GM19240 (cell line): ENCODE measurements around the gene BNC2.

Source experiments
- DNase-seq: peaks from one replicate; pipeline ENCODE4 v3.0.0; 2011; ENCODE audit warnings: low spot score; ENCODE audit not compliant: insufficient read length

The BNC2 gene

GRCh38 chr9:16675131-16675530 is 195.3 kb downstream of the BNC2 start:
- no peak for DNase-seq

GRCh38 chr9:16673171-16673570 is 197.3 kb downstream of the BNC2 start:
- no peak for DNase-seq

GRCh38 chr9:16672501-16672900 is 198.0 kb downstream of the BNC2 start:
- DNase-seq, result no peak

GRCh38 chr9:16671591-16672137 is 198.8 kb downstream of the BNC2 start:
- no peak for DNase-seq

DNA sequence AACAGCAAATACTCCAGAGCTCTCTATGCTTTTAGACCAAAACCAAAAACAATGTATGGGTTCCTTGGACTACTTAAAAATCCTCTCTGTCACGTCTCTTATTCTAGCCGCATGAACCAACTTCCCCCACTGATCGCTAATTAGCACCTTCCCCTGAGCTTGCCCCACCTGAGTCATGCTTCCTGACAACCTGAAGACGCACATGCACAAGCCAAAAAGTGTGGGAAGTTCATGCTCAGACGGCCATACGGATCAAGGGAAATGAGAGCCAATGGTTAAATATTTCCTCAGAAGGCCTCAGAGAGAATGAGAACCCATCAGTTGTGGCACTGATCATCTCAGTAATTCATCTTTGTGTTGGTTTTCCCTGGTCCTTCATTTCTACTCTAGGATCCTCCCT is 199.7 kb downstream of the BNC2 start:
- no peak for DNase-seq

- DNase-seq, result no peak
These were observed 201.7 kb downstream of the BNC2 start for GRCh38 chr9:16668734-16669295.

DNA sequence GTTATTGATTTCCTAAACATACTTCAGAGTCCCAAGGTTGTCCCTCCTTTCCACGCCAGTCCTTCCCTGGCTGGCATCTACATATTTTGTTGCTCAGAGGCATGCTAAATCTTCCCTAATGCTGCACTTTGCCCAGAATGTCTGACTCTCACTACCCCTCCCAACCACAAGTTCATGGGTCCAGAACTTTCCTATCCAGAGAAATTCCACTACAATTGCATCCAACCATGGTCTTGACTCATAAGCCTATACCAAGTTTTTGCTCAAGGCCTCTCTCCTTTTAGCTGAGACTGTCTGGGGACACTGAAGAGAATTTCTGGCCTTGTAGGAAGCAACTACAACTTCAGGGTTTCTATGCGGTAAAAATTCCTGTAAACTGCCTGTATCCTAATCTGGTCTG is 206.3 kb downstream of the BNC2 start:
- DNase-seq, result no peak

DNA sequence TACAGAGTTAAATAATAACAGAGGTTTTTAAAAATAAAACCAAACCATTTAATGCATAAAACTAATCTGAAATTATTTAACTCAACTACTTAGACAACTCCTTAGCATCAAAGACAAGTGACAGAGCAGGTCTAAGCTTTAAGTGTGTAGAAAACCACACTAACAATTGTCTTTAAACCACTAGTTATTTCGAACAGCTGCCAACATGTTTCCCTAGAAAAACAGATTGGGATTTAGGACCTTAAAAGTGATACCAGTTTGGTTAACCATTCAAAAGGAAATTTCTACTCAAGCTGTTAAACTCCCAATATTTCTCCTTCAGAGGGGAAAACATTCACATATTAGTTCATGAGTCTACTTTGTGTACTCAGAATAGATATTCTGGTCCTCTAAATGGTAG is 208.7 kb downstream of the BNC2 start:
- DNase-seq, result no peak

DNA sequence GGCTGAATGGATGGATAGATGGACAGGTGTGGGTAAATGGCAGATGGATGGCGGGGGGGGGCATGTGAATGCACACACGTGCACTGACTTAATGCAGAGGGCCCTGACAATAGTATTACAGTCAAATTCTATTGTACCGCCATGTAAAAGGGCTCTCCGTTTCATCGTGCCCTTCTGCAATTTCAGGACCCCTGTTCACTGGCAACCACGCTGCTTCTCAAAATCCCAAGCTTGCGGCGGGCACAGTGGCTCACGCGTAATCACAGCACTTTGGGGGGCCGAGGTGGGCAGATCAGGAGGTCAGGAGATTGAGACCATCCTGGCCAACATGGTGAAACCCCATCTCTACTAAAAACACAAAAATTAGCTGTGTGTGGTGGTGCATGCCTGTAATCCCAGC is 211.4 kb downstream of the BNC2 start:
- DNase-seq, result no peak

DNA sequence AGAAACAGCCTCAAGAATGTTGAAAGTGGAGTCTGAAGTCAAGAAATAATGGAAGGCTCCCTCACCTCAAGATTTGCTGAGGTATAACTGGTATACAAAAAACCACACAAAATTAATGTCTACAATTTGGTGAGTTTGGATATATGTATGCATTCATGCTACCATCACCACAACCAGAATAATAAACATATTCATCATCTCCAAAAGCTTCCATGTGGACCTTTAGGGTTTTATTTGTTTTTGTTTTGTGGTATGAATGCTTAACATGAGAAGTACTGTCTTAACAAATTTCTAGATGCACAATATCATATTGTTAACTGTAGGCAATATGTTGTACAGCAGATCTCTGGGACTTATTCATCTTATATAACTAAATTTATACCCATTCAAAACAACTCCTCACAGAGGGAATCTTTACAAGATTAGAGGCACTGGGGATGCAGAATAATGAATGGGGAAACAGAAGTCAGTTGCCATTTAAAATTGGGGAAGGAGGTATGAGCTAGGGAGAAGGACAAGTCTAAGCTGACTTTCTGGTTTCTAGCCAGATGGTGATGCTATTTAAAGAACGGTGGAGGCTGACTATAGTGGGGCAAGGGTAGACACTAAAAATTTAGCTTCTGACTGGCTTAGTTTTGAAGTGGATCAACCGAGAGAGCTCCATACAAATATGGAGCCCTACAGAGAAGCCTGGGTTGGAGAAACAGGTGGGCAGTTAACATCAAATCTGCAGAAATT is 213.9 kb downstream of the BNC2 start:
- no peak for DNase-seq

- DNase-seq, result no peak
These were observed 215.8 kb downstream of the BNC2 start for GRCh38 chr9:16654596-16655126.

DNA sequence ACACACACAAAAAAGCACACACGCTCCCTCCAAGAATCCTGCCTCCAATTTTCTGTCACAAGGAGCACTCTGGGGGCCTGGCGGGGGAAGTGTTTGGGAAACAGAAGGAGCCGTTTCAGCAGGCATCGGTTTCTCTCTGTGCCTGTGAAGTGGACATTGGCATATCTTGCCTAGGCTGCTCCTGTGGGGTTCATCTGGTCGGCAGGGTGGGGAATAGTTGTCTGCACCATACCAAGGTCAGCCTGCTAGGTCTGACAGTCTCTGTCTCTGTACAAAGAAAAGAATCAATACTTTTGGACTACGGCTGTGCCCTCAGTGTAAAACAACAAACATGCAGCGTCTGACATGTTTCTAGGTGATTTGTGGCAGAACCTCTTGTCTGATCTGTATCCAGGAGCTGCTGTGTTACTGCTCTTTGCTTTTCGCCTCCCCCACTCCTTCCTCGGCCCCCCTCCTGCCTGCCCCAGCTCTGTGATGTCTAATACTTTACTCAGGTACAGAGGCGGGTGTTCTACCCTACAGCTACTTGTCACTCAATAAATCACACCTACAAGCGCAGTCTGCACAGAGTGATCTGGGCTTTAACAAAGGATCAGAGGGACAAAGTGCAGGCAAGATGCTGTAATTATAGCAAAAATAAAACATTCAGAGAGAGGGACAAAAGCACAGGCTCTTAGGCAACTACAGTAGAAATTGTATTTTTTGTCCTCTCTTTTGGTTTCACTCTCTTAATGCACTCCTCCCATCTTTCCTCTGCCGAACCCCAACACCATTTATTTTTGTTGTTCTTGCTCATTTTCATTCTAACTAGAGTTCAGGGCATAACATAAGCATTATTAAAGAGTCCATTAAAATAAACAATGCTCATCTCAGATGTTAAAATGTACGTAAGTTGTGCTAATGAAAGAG is 216.7 kb downstream of the BNC2 start:
- DNase-seq, result no peak

GRCh38 chr9:16652582-16652981 is 217.9 kb downstream of the BNC2 start:
- no peak for DNase-seq

GRCh38 chr9:16651446-16651964 is 219.0 kb downstream of the BNC2 start:
- DNase-seq, result no peak

GRCh38 chr9:16645970-16646369 is 224.5 kb downstream of the BNC2 start:
- no peak for DNase-seq

DNA sequence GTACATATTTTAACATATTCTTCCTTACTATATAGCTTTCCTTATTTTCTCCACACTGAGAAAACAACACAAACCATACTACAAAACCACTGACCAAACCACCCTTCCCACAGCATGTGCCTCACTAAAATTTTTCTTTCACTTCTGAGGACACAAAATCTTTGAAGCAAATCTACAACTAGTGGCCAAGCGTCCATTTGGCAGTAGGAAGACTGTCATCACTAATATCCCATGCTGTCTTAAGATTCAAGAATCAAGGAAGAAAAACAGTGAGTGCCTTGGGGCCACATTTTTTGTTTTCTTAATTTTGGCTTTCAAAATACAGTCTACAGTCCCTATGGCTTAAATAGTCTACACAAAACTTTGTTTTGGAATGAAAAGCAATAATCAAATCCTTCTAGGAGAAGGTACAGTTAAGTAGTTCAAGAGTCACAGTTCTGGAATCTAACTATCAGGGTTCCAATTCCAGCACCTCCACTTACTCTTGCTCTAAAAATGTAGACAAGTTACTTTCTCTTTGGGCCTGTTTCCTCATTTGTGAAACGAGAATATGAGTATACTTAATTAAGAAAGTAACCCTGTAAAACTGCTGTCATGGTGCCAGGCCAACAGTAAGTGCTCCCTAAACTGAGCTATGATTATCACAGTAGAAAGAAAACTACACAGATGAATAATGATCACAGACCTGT is 227.9 kb downstream of the BNC2 start:
- DNase-seq, result no peak

- no peak for DNase-seq
These were observed 229.8 kb downstream of the BNC2 start for GRCh38 chr9:16640649-16641048.

- DNase-seq, result no peak
These were observed 230.8 kb downstream of the BNC2 start for GRCh38 chr9:16639644-16640043.

DNA sequence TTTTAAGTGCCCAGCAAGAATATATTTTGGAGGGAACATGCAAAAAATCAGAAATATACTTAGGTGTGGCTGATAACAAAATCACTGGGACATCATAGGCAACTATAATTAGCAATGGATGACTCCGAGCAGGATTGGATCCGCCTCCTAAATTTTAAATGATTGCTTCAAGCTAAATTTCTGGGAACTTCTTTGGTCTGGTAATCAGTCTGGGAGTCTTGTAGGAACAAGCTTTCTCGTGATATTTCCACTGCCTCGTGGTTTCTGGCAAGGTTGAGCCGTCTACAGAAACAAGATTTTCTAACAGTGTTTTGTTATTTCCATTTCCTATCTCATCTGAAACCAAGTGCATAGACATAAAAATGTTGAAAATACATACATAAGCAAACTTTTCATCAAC is 232.6 kb downstream of the BNC2 start:
- DNase-seq, result no peak

DNA sequence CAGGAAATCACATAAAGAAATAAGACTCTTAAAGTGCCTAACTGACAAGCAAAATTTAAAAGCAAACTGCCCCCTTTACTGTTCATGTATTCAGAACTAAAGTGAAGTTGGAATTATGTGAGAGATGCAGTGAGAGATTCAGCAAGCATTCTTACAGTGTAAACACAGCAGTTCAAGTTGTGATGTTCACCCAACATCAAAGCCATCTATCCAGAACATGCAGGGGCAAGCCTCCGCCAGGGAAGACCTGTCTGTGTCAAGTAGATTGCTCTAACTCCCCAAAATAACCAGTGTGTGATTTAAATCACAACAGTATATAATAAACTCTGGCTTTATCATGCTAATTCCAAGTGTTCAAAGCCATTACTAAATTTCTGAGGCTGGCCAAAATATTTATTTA is 233.3 kb downstream of the BNC2 start:
- DNase-seq, result no peak

DNA sequence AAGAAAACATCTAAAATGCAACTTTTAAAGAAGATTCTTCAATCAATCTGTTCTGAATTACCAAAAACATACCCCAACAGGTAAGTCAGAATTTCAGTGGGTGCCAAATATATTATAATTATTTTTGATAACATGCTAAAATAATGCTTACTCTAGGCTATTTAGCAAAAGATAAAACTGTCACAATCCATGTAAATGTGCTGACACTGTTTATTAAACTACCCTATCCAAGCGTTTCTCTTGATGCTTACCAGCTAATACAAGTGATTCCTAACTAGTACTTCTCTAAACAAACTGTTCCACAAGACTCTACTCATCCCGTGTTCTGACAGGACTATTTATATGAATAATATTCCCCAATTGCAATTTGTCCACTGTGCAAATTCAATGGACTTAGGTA is 236.7 kb downstream of the BNC2 start:
- no peak for DNase-seq
